T-helper 1 cell treated with Interleukin-12 subunit alpha and Interleukin-12 subunit beta and Interleukin-4 antibody, amounts not matched to agents 30 μg/mL and 1 μg/mL, for 36 hours (primary cell): ENCODE measurements around the gene BAX.
"Not testable (repeated sequence)": the region's sequence is repeated elsewhere in the genome, so short reads cannot be mapped to it uniquely, and the experiment has no call there.

Source experiments
- H3K27ac Mint-ChIP-seq: one replicate; pipeline ENCODE4 v1.8.0; 2021; ENCODE audit warnings: mild to moderate bottlenecking, mixed read lengths
- H3K27me3 Mint-ChIP-seq: one replicate; pipeline ENCODE4 v1.8.0; 2021; ENCODE audit warnings: low read depth, mixed read lengths
- H3K36me3 Mint-ChIP-seq: one replicate; pipeline ENCODE4 v1.8.0; 2021; ENCODE audit warnings: low read depth, mixed read lengths
- H3K4me1 Mint-ChIP-seq: one replicate; pipeline ENCODE4 v1.8.0; 2021; ENCODE audit warnings: low read depth, mixed read lengths
- H3K4me3 Mint-ChIP-seq: one replicate; pipeline ENCODE4 v1.8.0; 2021; ENCODE audit warnings: mild to moderate bottlenecking, moderate library complexity, mixed read lengths
- H3K9me3 Mint-ChIP-seq: one replicate; pipeline ENCODE4 v1.8.0; 2021; ENCODE audit warnings: mixed read lengths

The BAX gene

DNA sequence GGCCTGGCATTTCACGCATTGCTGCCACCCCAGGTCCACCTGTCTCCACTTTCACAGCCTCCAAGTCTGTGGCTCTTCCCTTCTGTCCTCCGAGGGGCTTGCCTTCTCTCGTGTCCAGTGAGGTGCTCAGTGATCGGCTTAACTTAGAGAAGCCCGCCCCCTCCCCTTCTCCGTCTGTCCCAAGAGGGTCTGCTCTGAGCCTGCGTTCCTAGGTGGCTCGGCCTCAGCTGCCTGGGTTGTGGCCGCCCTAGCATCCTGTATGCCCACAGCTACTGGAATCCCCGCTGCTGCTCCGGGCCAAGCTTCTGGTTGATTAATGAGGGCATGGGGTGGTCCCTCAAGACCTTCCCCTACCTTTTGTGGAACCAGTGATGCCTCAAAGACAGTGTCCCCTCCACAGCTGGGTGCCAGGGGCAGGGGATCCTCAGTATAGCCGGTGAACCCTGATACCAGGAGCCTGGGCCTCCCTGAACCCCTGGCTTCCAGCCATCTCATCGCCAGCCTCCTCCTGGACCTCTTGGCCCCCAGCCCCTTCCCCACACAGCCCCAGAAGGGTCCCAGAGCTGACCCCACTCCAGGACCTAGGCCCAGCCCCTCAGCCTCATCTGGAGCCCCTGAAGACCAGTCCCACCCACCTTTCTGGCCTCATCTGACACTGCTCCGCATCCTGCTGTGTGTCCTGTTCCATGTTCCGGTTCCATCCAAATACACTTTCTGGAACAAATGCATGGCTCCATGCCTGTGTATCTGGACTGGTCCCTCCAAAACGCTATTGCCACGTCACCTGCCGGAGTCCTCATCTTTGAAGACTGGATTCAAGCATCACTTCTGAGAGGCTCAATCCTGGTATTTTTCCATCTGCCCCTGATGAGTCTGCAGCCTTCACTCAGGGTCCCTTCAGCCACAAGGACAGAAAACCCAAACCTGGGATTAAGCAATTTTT, 31.9 kb upstream of the BAX start:
- Mint-ChIP-seq H3K27me3 (no peaks in the 10 kb centered on the region), H3K4me3 (no peak overlapping the region), H3K36me3 (peaks cover 21% of the 10 kb centered on the region), H3K9me3 (no peaks in the 10 kb centered on the region), H3K4me1 (peaks cover 4% of the 10 kb centered on the region), H3K27ac (peak overlapping the region; percentile 26)

GRCh38 chr19:48925240-48925843, 29.3 kb upstream of the BAX start:
- peaks cover 13% of the 10 kb centered on the region for H3K36me3 Mint-ChIP-seq
- no peaks in the 10 kb centered on the region for H3K27me3 Mint-ChIP-seq
- H3K4me3 Mint-ChIP-seq = no peak overlapping the region
- H3K27ac Mint-ChIP-seq = no peak overlapping the region
- peaks cover 4% of the 10 kb centered on the region for H3K4me1 Mint-ChIP-seq
- no peaks in the 10 kb centered on the region for H3K9me3 Mint-ChIP-seq

DNA sequence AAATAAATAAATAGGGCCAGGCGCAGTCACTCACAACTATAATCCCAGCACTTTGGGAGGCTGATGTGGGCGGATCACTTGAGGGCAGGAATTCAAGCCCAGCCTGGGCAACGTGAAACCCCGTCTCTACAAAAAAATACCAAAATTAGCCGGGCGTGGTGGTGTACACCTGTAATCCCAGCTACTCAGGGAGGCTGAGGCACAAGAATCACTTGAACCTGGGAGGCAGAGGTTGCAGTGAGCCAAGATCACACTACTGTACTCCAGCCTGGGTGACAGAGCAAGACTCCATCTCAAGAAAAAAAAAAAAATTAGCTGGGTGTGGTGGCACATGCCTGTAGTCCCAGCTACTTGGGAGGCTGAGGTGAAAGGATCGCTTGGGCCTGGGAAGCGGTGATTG, 28.8 kb upstream of the BAX start:
- H3K4me3 Mint-ChIP-seq, H3K27me3 Mint-ChIP-seq, H3K4me1 Mint-ChIP-seq, H3K27ac Mint-ChIP-seq, H3K9me3 Mint-ChIP-seq: not testable (repeated sequence)
- H3K36me3 Mint-ChIP-seq = peaks cover 13% of the 10 kb centered on the region

DNA sequence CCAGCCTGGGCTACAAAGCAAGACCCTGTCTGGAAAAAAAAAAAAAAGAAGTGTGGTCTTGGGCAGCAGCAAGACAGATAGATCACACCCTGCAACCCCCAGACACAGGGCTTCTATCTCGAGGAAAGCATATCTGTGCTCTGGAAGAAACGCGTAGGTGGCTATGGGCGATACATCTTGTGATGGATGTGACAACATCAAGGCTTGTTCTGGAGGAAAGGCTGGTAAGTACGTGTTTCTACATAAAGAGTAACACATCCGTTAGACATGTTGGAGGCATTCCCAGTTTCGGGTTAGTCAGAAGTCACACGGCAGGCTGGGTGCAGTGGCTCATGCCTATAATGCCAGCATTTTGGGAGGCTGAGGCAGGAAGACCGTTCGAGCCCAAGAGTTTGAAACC, 27.8 kb upstream of the BAX start:
- Mint-ChIP-seq H3K4me3 (no peak overlapping the region), H3K36me3 (peaks cover 9% of the 10 kb centered on the region), H3K27me3 (peaks cover 2% of the 10 kb centered on the region), H3K27ac (peak overlapping the region; percentile 45), H3K4me1 (peaks cover 4% of the 10 kb centered on the region), H3K9me3 (no peaks in the 10 kb centered on the region)

GRCh38 chr19:48927692-48928091, 27.0 kb upstream of the BAX start:
- H3K4me3 Mint-ChIP-seq, H3K36me3 Mint-ChIP-seq, H3K4me1 Mint-ChIP-seq, H3K9me3 Mint-ChIP-seq, H3K27me3 Mint-ChIP-seq, H3K27ac Mint-ChIP-seq: not testable (repeated sequence)

DNA sequence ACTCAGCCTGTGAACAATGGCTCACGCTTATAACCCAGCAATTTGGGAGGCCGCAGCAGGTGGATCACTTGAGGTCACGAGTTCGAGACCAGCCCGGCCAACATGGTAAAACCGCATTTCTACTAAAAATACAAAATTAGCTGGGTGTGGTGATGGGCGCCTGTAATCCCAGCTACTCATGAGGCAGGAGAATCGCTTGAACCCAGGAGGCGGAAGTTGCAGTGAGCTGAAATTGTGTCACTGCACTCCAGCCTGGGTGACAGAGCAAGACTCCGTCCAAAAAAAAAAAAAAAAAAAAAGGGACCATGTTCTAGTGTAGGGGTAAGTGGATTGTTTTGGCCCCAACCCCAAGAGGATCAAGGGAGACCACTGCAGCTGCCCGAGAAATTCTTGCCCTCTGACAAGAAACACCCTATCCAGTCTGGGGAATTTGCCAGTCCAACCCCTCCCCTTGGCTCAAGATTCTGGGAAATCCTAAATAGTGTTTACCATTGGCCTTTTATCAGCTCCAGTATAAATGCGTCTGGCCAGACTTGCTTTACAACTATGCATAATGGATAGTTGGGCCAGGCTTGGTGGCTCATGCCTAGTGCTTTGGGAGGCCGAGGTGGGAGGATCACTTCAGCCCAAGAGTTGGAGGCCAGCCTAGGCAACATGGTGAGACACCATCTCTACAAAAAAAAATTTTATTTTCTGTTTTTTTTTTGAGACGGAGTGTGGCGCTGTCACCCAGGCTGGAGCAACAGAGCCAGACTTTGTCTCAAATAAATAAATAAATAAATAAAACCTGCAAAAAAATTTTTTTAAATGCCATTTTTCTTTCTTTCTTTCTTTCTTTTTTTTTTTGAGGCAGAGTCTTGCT, 26.3 kb upstream of the BAX start:
- H3K9me3 Mint-ChIP-seq = no peaks in the 10 kb centered on the region
- H3K27ac Mint-ChIP-seq = no peak overlapping the region
- H3K4me1 Mint-ChIP-seq = peaks cover 9% of the 10 kb centered on the region
- peaks cover 7% of the 10 kb centered on the region for H3K27me3 Mint-ChIP-seq
- no peak overlapping the region for H3K4me3 Mint-ChIP-seq
- H3K36me3 Mint-ChIP-seq = peaks cover 1% of the 10 kb centered on the region

DNA sequence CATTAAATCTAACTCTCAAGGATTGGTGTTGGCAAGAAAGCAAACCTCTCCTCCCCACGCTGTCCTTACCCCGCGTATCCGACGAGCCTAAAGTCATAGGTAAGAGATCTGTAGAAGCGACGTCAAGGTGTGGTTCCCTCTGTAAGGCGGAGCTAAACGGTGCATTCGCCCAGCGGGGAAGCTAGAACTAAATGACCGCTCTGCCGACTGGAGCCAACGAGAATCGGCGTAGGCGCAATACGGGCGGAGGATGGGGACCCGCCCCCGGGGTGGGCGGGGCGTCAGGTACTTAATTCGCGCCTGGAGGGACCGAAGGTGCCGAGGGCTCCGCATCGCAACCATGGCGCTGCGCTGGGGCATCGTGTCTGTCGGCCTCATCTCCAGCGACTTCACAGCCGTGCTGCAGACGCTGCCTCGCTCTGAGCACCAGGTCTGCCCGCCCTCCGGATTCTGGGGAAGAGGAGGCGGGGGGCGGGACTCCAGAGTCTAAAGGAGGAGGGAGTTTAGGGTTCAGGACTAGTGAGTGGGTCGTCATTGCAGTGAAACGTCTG, 21.2 kb upstream of the BAX start, which contains the start of gene DHDH:
DHDH (plus strand) TSS at position 318 of the 551 bp plus-strand sequence; CDS start at position 341, 23 bp downstream.
- H3K4me3 Mint-ChIP-seq = peak within 1 kb of the TSS; percentile 85
- H3K36me3 Mint-ChIP-seq = no peaks in the 10 kb centered on the region
- H3K27me3 Mint-ChIP-seq = peaks cover 10% of the 10 kb centered on the region
- H3K4me1 Mint-ChIP-seq = peaks cover 16% of the 10 kb centered on the region
- H3K27ac Mint-ChIP-seq = peak within 1 kb of the TSS; percentile 73
- H3K9me3 Mint-ChIP-seq = no peaks in the 10 kb centered on the region

- H3K4me1 Mint-ChIP-seq = peaks cover 16% of the 10 kb centered on the region
- H3K9me3 Mint-ChIP-seq = no peaks in the 10 kb centered on the region
- no peaks in the 10 kb centered on the region for H3K36me3 Mint-ChIP-seq
- H3K27ac Mint-ChIP-seq = no peak overlapping the region
- peaks cover 10% of the 10 kb centered on the region for H3K27me3 Mint-ChIP-seq
- no peak overlapping the region for H3K4me3 Mint-ChIP-seq
These were observed 19.8 kb upstream of the BAX start for GRCh38 chr19:48934837-48935236.

GRCh38 chr19:48935864-48936263, 18.8 kb upstream of the BAX start:
- H3K27ac Mint-ChIP-seq = no peak overlapping the region
- H3K4me1 Mint-ChIP-seq = peaks cover 16% of the 10 kb centered on the region
- no peaks in the 10 kb centered on the region for H3K36me3 Mint-ChIP-seq
- H3K9me3 Mint-ChIP-seq = peaks cover under 1% of the 10 kb centered on the region
- peaks cover 10% of the 10 kb centered on the region for H3K27me3 Mint-ChIP-seq
- no peak overlapping the region for H3K4me3 Mint-ChIP-seq

GRCh38 chr19:48938256-48938655, 16.4 kb upstream of the BAX start:
- Mint-ChIP-seq H3K4me1 (peaks cover 12% of the 10 kb centered on the region), H3K27ac (no peak overlapping the region), H3K4me3 (no peak overlapping the region), H3K36me3 (no peaks in the 10 kb centered on the region), H3K9me3 (peaks cover 6% of the 10 kb centered on the region), H3K27me3 (peaks cover 5% of the 10 kb centered on the region)

DNA sequence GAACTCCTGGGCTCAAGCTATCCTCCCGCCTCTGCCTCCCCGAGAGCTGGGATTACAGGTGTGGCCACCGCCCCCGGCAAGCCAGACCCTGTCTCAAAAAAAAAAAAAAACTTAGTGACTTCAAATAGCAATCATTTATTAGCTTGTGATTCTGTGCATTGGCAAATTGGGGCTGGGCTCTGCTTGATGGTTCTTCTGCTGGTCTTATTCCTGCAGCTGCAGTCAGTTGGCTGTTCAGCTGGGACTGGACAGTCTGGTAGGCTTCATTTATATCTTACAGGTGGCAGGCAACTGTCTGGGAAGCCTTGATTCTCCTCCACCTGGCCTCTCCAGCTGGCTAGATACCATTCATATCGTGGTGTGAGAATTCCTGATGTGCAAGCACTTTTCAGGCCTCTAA, 13.8 kb upstream of the BAX start:
- peaks cover 6% of the 10 kb centered on the region for H3K9me3 Mint-ChIP-seq
- H3K27ac Mint-ChIP-seq = no peak overlapping the region
- H3K36me3 Mint-ChIP-seq = no peaks in the 10 kb centered on the region
- H3K27me3 Mint-ChIP-seq = no peaks in the 10 kb centered on the region
- H3K4me1 Mint-ChIP-seq = no peaks in the 10 kb centered on the region
- H3K4me3 Mint-ChIP-seq = no peak overlapping the region

- H3K27me3 Mint-ChIP-seq = no peaks in the 10 kb centered on the region
These were observed 11.6 kb upstream of the BAX start for GRCh38 chr19:48943081-48943480.

DNA sequence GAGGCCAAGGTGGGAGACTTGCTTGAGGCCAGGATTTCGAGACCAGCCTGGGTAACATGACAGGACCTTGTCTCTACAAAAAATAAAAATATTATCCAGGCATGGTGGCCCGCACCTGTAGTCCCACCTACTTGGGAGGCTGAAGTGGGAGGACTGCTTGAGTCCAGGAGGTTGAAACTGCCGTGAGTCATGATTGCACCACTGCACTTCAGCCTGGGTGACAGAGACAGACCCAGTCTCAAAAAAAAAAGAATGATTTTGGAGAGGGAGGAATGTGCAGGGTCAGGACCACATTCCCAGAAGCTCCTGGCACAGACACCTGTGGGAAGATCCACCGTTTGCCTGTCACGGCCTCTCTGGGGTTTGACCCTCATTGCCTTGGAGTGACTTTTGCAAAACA, 9.3 kb upstream of the BAX start:
- Mint-ChIP-seq H3K27ac (no peak overlapping the region), H3K4me3 (no peak overlapping the region), H3K36me3 (no peaks in the 10 kb centered on the region), H3K27me3 (no peaks in the 10 kb centered on the region), H3K9me3 (peaks cover 10% of the 10 kb centered on the region), H3K4me1 (no peaks in the 10 kb centered on the region)

More at GRCh38 chr19:48943081-48943480, 11.6 kb upstream of the BAX start:
- Mint-ChIP-seq H3K9me3 (peaks cover 10% of the 10 kb centered on the region), H3K27ac (no peak overlapping the region), H3K4me3 (no peak overlapping the region), H3K4me1 (no peaks in the 10 kb centered on the region), H3K36me3 (no peaks in the 10 kb centered on the region)

- no peak overlapping the region for H3K27ac Mint-ChIP-seq
- H3K4me1 Mint-ChIP-seq = no peaks in the 10 kb centered on the region
- no peaks in the 10 kb centered on the region for H3K27me3 Mint-ChIP-seq
- no peak overlapping the region for H3K4me3 Mint-ChIP-seq
- H3K9me3 Mint-ChIP-seq = peaks cover 9% of the 10 kb centered on the region
- no peaks in the 10 kb centered on the region for H3K36me3 Mint-ChIP-seq
These were observed 8.9 kb upstream of the BAX start for GRCh38 chr19:48945817-48946216.
